ENCODE data around the gene CCSER1.
"Not testable (repeated sequence)": the region's sequence is repeated elsewhere in the genome, so short reads cannot be mapped to it uniquely, and the experiment has no call there.

CCSER1 gene

DNA sequence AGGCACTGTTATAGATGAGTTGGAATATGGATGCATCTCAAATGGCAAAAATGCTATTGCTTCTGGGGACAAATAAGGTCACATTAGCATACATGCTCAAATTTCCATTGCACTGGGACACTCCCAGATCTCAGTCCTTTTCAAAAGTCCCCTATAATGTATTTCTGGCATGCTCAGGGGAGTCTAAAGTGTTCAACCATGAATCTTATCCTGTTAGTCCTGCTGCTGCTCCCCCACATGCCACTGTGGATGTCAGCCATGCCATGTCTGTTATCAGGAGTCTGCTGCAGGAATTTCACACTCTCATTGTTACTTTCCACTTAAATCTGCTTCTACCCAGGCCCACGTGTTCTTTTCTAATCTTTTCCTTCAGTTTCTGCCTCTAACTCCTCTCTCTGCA lies 1000.6 kb downstream of the CCSER1 start:
- DNase-seq (ENCODE audit: low spot score in 2 of 2) (no peak), ATAC-seq (no peak)
- Mint-ChIP-seq H3K9me3 (peaks cover 4% of the 10 kb centered on the region), H3K36me3 (no peaks in the 10 kb centered on the region), H3K27ac (no peak overlapping the region), H3K4me1 (no peaks in the 10 kb centered on the region), H3K4me3 (no peak overlapping the region)

- no peak for ATAC-seq
- Mint-ChIP-seq H3K9me3 (peaks cover 9% of the 10 kb centered on the region), H3K4me3 (no peak overlapping the region)
Observed at GRCh38 chr4:91128519-91128918, 1001.3 kb downstream of the CCSER1 start.

DNA sequence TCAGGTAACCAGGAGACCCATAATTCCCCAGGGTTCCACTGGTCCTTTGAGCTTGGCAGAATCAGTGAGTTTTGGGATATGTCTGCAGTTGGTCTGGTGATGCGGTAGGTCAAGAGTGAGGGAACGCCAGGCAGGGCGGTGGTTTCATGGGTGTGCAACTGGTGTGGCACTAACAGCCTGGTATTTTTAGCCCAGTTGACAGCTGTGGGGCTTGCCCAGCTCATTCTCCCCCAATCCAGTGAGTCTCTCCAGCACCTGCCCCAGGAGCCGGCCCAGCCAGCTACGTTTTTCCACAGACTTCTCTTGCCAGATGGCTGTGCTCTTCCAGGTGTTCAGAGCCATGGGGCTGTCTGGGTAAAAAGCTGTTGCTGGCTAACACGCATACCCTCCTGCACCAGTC lies 1019.9 kb downstream of the CCSER1 start:
- Mint-ChIP-seq H3K27ac (no peak overlapping the region), H3K36me3 (no peaks in the 10 kb centered on the region), H3K4me3 (no peak overlapping the region), H3K9me3 (peaks cover 31% of the 10 kb centered on the region), H3K4me1 (no peaks in the 10 kb centered on the region)
- ATAC-seq (no peak), DNase-seq (ENCODE audit: low spot score in 2 of 2) (no peak)

More at GRCh38 chr4:91128519-91128918, 1001.3 kb downstream of the CCSER1 start:
- H3K36me3 Mint-ChIP-seq: no peaks in the 10 kb centered on the region
- no peak overlapping the region for H3K27ac Mint-ChIP-seq
- no peak for DNase-seq (ENCODE audit: low spot score in 2 of 2)
- H3K4me1 Mint-ChIP-seq: no peaks in the 10 kb centered on the region

DNA sequence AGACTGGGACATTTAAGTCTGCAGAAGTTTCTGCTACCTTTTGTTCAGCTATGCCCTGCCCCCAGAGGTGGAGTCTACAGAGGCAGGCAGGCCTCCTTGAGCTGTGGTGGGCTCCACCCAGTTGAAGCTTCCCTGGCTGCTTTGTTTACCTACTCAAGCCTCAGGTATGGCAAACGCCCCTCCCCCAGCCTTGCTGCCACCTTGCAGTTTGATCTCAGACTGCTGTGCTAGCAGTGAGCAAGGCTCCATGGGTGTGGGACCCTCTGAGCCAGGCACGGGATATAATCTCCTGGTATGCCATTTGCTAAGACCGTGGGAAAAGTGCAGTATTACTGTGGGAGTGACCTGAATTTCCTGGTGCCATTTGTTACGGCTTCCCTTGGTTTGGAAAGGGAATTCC lies 1026.8 kb downstream of the CCSER1 start:
- not testable (repeated sequence) for ATAC-seq; DNase-seq (ENCODE audit: low spot score in 2 of 2); H3K4me3 Mint-ChIP-seq; H3K36me3 Mint-ChIP-seq; H3K27ac Mint-ChIP-seq; H3K4me1 Mint-ChIP-seq
- peaks cover 27% of the 10 kb centered on the region for H3K9me3 Mint-ChIP-seq

GRCh38 chr4:91167864-91168653 lies 1040.9 kb downstream of the CCSER1 start:
- not testable (repeated sequence) for DNase-seq (ENCODE audit: low spot score in 2 of 2); H3K4me3 Mint-ChIP-seq; H3K27ac Mint-ChIP-seq; ATAC-seq; H3K36me3 Mint-ChIP-seq; H3K4me1 Mint-ChIP-seq
- peaks cover 15% of the 10 kb centered on the region for H3K9me3 Mint-ChIP-seq

GRCh38 chr4:91170768-91171167 lies 1043.6 kb downstream of the CCSER1 start:
- peaks cover 6% of the 10 kb centered on the region for H3K9me3 Mint-ChIP-seq
- no peak for ATAC-seq
- no peaks in the 10 kb centered on the region for H3K4me1 Mint-ChIP-seq
- H3K4me3 Mint-ChIP-seq: no peak overlapping the region
- no peak for DNase-seq (ENCODE audit: low spot score in 2 of 2)
- H3K27ac Mint-ChIP-seq: no peak overlapping the region
- no peaks in the 10 kb centered on the region for H3K36me3 Mint-ChIP-seq

DNA sequence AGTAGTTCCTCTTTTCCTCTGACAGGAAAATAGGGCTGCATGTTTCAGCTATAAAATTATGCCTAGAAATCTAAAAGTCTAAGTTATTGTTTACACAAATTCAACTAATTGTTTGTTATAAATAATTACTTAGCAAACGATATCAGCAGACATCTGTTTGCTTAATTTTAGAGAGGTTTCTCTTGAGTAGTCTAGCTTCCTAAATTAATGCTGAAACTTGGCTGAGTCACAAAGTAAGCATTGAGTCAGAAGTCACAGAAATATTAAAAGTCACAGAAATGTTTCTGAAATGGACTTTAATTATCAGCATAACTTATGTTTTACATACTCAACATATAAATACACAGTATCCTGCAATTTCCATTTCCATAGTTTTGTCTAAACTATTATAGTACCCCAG lies 1044.0 kb downstream of the CCSER1 start:
- no peak overlapping the region for H3K27ac Mint-ChIP-seq
- peaks cover 6% of the 10 kb centered on the region for H3K9me3 Mint-ChIP-seq
- H3K4me1 Mint-ChIP-seq: no peaks in the 10 kb centered on the region
- ATAC-seq: no peak
- no peak for DNase-seq (ENCODE audit: low spot score in 2 of 2)
- H3K4me3 Mint-ChIP-seq: no peak overlapping the region
- H3K36me3 Mint-ChIP-seq: no peaks in the 10 kb centered on the region

DNA sequence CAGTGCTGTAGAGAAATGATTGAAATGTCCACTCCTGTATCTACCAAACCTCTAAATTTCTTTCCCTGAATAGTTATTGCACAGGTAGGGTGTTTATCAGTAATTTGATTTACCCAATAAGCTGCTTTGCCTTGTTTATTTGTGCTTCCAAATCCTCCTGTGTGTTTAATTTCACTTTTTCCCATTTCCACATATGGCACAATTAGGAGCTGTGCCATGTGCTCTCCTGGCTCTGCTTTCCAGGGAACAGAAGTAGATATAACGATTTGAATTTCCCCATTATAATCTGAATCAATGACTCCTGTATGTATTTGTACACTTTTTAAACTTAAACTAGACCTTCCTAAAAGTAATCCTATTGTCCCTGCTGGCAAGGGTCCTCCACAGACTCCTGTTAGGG lies 1057.9 kb downstream of the CCSER1 start:
- not testable (repeated sequence) for H3K4me3 Mint-ChIP-seq; ATAC-seq; DNase-seq (ENCODE audit: low spot score in 2 of 2); H3K4me1 Mint-ChIP-seq; H3K36me3 Mint-ChIP-seq; H3K27ac Mint-ChIP-seq
- peaks cover 14% of the 10 kb centered on the region for H3K9me3 Mint-ChIP-seq

GRCh38 chr4:91198951-91199350 lies 1071.8 kb downstream of the CCSER1 start:
- Mint-ChIP-seq H3K27ac (no peak overlapping the region), H3K36me3 (no peaks in the 10 kb centered on the region), H3K9me3 (no peaks in the 10 kb centered on the region), H3K4me3 (no peak overlapping the region), H3K4me1 (no peaks in the 10 kb centered on the region)
- ATAC-seq (no peak), DNase-seq (ENCODE audit: low spot score in 2 of 2) (no peak)

- no peaks in the 10 kb centered on the region for H3K9me3 Mint-ChIP-seq
- no peaks in the 10 kb centered on the region for H3K36me3 Mint-ChIP-seq
- DNase-seq (ENCODE audit: low spot score in 2 of 2): no peak
- no peak overlapping the region for H3K27ac Mint-ChIP-seq
- no peak for ATAC-seq
- H3K4me1 Mint-ChIP-seq: no peaks in the 10 kb centered on the region
- no peak overlapping the region for H3K4me3 Mint-ChIP-seq
Observed at GRCh38 chr4:91207535-91207934, 1080.3 kb downstream of the CCSER1 start.

DNA sequence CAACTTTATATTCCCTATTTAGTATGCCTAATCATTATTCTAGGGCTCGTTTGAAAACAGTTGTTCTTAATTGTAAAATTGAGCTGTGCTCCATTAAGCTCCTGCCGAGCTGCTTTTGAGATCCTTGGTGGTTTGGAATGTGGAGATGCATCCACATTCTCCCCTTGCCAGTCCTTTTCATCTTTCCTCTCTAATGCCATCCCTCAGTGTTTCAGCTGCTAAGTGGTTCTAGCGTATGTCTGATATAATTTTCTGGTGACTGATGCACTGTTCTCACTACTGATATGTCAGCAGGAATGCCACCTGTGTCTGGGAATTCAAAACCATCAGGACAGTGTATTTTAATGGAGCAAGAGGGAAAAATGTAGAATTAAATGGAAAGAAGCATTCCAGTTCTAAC lies 1085.0 kb downstream of the CCSER1 start:
- Mint-ChIP-seq H3K4me1 (no peaks in the 10 kb centered on the region), H3K4me3 (no peak overlapping the region), H3K36me3 (no peaks in the 10 kb centered on the region), H3K27ac (no peak overlapping the region), H3K9me3 (peaks cover 4% of the 10 kb centered on the region)
- no peak for DNase-seq (ENCODE audit: low spot score in 2 of 2)
- no peak for ATAC-seq

DNA sequence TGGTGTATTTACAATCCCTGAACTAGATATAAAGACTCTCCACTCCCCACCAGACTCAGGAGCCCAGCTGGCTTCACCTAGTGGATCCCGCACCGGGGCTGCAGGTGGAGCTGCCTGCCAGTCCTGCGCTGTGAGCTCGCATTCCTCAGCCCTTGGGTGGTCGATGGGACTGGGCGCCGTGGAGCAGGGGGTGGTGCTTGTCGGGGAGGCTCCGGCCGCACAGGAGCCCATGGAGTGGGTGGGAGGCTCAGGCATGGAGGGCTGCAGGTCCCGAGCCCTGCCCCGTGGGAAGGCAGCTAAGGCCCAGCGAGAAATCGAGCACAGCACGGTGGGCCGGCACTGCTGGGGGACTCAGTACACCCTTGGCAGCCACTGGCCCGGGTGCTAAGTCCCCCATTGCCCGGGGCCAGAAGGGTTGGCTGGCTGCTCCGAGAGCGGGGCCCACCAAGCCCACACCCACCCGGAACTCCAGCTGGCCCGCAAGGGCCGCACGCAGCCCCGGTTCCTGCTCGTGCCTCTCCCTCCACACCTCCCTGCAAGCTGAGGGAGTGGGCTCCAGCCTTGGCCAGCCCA lies 1090.7 kb downstream of the CCSER1 start:
- not testable (repeated sequence) for H3K4me3 Mint-ChIP-seq; DNase-seq (ENCODE audit: low spot score in 2 of 2); ATAC-seq; H3K4me1 Mint-ChIP-seq; H3K27ac Mint-ChIP-seq; H3K36me3 Mint-ChIP-seq
- H3K9me3 Mint-ChIP-seq: peaks cover 12% of the 10 kb centered on the region

DNA sequence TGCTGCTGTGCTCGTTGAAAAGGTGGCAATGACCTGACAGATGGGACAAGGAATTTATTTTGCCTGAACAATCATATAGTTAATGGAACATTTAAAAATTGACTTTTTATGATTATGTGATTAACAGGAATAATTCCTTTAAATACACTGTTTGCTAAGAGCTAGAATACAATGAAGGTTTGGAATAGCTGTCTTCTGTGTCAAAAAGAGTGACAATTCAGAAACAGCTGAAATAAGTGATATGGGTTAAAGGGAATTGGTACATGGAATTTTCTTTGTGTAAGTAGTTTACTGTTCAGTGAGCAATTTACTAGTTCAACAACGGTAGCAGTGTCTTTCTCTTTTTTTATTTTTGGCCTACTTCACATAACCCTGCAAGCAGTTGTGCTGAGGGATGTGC lies 1093.1 kb downstream of the CCSER1 start:
- Mint-ChIP-seq H3K4me3 (no peak overlapping the region), H3K4me1 (no peaks in the 10 kb centered on the region), H3K9me3 (peaks cover 12% of the 10 kb centered on the region), H3K27ac (no peak overlapping the region), H3K36me3 (no peaks in the 10 kb centered on the region)
- ATAC-seq: no peak
- no peak for DNase-seq (ENCODE audit: low spot score in 2 of 2)

DNA sequence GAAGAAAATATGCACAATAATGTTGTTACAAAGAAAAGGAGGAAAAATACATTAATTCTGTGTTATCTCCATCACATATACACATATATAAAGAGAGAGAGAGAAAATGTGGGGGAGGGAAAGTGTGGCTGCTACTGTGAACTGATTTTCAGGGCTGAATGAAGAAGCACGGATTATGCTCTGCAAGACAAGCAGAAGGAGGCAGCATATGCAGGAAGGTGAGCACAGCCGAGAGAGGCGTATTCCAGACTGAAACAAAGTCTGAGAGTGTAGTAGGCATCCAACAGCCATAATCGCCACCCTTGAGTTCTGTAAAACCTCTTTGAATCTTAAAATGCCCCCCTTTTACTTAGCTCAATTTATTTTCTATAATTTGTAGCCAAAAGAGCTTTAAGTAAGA lies 1094.8 kb downstream of the CCSER1 start:
- Mint-ChIP-seq H3K4me1 (no peaks in the 10 kb centered on the region), H3K27ac (no peak overlapping the region), H3K9me3 (peaks cover 9% of the 10 kb centered on the region), H3K36me3 (no peaks in the 10 kb centered on the region), H3K4me3 (no peak overlapping the region)
- DNase-seq (ENCODE audit: low spot score in 2 of 2) (no peak), ATAC-seq (no peak)

DNA sequence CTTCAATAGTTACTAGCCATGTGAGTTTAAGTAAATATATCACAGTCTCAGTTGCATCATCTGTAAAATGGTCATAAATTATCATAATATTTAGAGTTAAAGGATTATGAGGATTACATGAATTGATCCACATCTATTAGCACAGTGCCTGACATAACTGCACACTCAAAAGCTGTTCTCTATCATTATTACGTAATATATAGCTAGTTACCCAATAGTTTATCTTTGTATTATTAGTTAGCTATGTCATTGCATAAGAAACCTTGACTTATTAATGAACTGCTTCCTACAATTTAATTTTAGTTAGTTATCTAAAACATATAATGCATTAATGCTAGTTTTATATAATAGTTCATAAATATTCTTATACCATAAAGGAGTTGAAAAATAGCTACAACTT lies 1099.7 kb downstream of the CCSER1 start:
- no peak for DNase-seq (ENCODE audit: low spot score in 2 of 2)
- peaks cover 2% of the 10 kb centered on the region for H3K9me3 Mint-ChIP-seq
- no peaks in the 10 kb centered on the region for H3K4me1 Mint-ChIP-seq
- H3K4me3 Mint-ChIP-seq: no peak overlapping the region
- no peak for ATAC-seq
- H3K36me3 Mint-ChIP-seq: no peaks in the 10 kb centered on the region
- no peak overlapping the region for H3K27ac Mint-ChIP-seq

- Mint-ChIP-seq H3K4me3 (no peak overlapping the region), H3K4me1 (no peaks in the 10 kb centered on the region), H3K36me3 (no peaks in the 10 kb centered on the region), H3K27ac (no peak overlapping the region), H3K9me3 (peaks cover 5% of the 10 kb centered on the region)
- DNase-seq (ENCODE audit: low spot score in 2 of 2) (no peak), ATAC-seq (no peak)
Observed at GRCh38 chr4:91228659-91229058, 1101.5 kb downstream of the CCSER1 start.
